Mesodermal cell (in vitro differentiated cells): ENCODE results near the gene SLC10A7.
A peak's percentile ranks its signal among the peaks of the same experiment; 100 is the strongest.

ENCODE experiments used
- H3K27ac ChIP-seq: 2 replicates; pipeline ENCODE4 v1.7.0; 2013; ENCODE audit warnings: mild to moderate bottlenecking, low read depth, low read length, moderate library complexity; ENCODE audit not compliant: severe bottlenecking
- H3K36me3 ChIP-seq: 2 replicates; pipeline ENCODE4 v1.7.1; 2013; ENCODE audit warnings: mild to moderate bottlenecking, low read length, moderate library complexity; ENCODE audit not compliant: control insufficient read depth, insufficient read depth
- H3K4me1 ChIP-seq: one replicate; pipeline ENCODE4 v1.7.1; 2013; ENCODE audit warnings: mild to moderate bottlenecking, low read length; ENCODE audit not compliant: insufficient read depth, control insufficient read depth, poor library complexity, severe bottlenecking
- H3K4me3 ChIP-seq: 2 replicates; pipeline ENCODE4 v1.7.0; 2013; ENCODE audit warnings: low read length, control low read depth, mild to moderate bottlenecking; ENCODE audit not compliant: insufficient read depth, poor library complexity, severe bottlenecking; ENCODE audit errors: extremely low read depth
- H3K9me3 ChIP-seq: 2 replicates; pipeline ENCODE4 v1.7.1; 2013; ENCODE audit warnings: mild to moderate bottlenecking, low read length, moderate library complexity; ENCODE audit not compliant: control insufficient read depth
- WGBS, 2 experiments: methylation state at CpG; one replicate each; pipeline ENCODE4 v1.1.5; 2013; ENCODE audit warnings: missing lambda C conversion rate in 2 of 2; ENCODE audit not compliant: insufficient coverage in 2 of 2; 5-methylcytosine and 5-hydroxymethylcytosine counted together

The SLC10A7 gene

GRCh38 chr4:146261041-146261440 is 260.7 kb downstream of the SLC10A7 start:
- 94 to 100% methylated on average over 2 of the region's 2 CpGs for WGBS, 2 experiments
- Histone ChIP-seq H3K27ac (no peak overlapping the region), H3K9me3 (no peaks in the 10 kb centered on the region), H3K4me3 (no peak overlapping the region), H3K36me3 (no peaks in the 10 kb centered on the region), H3K4me1 (peaks cover 2% of the 10 kb centered on the region)

DNA sequence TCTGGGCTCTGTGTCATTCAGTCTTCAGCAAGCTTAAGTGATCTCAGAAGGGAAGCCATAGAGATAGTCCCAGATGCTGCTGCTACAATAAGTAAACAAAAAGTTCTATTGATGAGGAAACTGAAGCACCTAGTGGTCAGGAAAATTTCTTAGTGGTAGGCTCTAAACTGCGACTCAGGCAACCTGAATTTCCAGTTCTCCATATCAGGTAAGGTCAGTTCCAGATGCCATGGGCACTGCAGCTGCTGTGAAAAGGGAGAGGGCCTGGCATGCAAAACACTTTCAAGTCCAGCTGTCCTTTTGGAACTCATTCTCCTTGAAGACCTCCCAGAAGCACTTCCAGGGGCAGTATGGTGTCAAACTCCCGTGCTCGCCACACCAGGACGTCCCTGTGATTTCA is 261.2 kb downstream of the SLC10A7 start:
- 91 to 98% methylated on average over 4 of the region's 4 CpGs for WGBS, 2 experiments
- Histone ChIP-seq H3K36me3 (no peaks in the 10 kb centered on the region), H3K9me3 (no peaks in the 10 kb centered on the region), H3K4me3 (no peak overlapping the region), H3K27ac (no peak overlapping the region), H3K4me1 (peaks cover 8% of the 10 kb centered on the region)

- Histone ChIP-seq H3K4me3 (no peak overlapping the region), H3K27ac (no peak overlapping the region), H3K4me1 (peaks cover 12% of the 10 kb centered on the region), H3K9me3 (no peaks in the 10 kb centered on the region), H3K36me3 (no peaks in the 10 kb centered on the region)
- WGBS, 2 experiments = no CpG with 5 or more reads among the region's 1 CpG
Observed at GRCh38 chr4:146257511-146257910, 264.2 kb downstream of the SLC10A7 start.

DNA sequence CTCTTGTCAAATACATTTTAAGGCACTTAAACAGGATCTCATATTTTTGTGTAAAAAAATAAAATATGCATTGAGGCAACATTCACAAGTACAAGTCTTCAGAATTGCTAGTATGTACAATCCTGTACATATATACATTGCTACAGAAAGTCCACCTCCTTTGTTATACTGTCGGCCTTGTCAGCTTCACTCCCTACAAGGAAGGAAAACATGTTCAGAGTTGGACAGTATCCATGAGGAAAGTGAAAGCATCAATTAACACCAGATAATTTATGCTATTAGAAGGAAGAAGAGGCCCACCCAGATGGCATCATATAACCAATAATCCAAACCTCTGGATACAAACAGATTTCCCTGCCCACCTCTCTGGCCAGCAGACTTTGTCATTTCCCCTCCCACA is 265.4 kb downstream of the SLC10A7 start:
- WGBS, 2 experiments = no CpG with 5 or more reads among the region's 1 CpG
- H3K9me3 ChIP-seq = no peaks in the 10 kb centered on the region
- H3K27ac ChIP-seq = no peak overlapping the region
- no peak overlapping the region for H3K4me3 ChIP-seq
- peaks cover 12% of the 10 kb centered on the region for H3K4me1 ChIP-seq
- no peaks in the 10 kb centered on the region for H3K36me3 ChIP-seq

DNA sequence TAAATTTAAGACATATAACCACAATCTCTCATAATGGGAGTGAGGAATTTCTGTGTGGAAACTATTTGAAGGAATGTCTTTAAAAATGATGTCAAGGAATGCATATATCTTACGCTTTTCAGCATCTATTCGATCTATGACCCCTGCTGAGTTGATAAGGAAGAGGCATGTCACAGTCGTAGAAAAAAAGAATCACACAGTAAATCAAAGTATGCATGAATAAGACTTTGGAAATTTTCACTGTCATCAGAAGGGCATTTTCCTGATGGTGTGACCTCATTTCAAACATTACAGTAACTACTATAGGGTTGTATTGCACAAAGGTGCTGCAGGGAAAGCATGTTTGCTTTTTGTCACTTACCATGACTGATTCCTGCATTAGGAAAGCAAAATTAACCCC is 265.9 kb downstream of the SLC10A7 start:
- no peaks in the 10 kb centered on the region for H3K36me3 ChIP-seq
- 72% methylated on average over 3 of the region's 3 CpGs; no CpG with 5 or more reads in 1 of the 2 experiments for WGBS, 2 experiments
- peak overlapping the region; percentile 44 for H3K27ac ChIP-seq
- peaks cover 12% of the 10 kb centered on the region for H3K4me1 ChIP-seq
- no peak overlapping the region for H3K4me3 ChIP-seq
- no peaks in the 10 kb centered on the region for H3K9me3 ChIP-seq

GRCh38 chr4:146255463-146255862 is 266.3 kb downstream of the SLC10A7 start:
- no peaks in the 10 kb centered on the region for H3K9me3 ChIP-seq
- WGBS, 2 experiments = 100% methylated on average over 1 of the region's 1 CpG; no CpG with 5 or more reads in 1 of the 2 experiments
- no peaks in the 10 kb centered on the region for H3K36me3 ChIP-seq
- peak overlapping the region; percentile 44 for H3K27ac ChIP-seq
- H3K4me3 ChIP-seq = no peak overlapping the region
- peaks cover 12% of the 10 kb centered on the region for H3K4me1 ChIP-seq

GRCh38 chr4:146252969-146253611 is 268.6 kb downstream of the SLC10A7 start:
- Histone ChIP-seq H3K9me3 (no peaks in the 10 kb centered on the region), H3K4me1 (peaks cover 12% of the 10 kb centered on the region), H3K36me3 (no peaks in the 10 kb centered on the region), H3K27ac (no peak overlapping the region), H3K4me3 (no peak overlapping the region)
- 90 to 94% methylated on average over 1 to 2 of the region's 5 CpGs for WGBS, 2 experiments

GRCh38 chr4:146247356-146247755 is 274.4 kb downstream of the SLC10A7 start:
- H3K27ac ChIP-seq = no peak overlapping the region
- H3K4me1 ChIP-seq = peaks cover 8% of the 10 kb centered on the region
- H3K36me3 ChIP-seq = no peaks in the 10 kb centered on the region
- WGBS, 2 experiments = 93 to 95% methylated on average over 2 of the region's 2 CpGs
- no peaks in the 10 kb centered on the region for H3K9me3 ChIP-seq
- H3K4me3 ChIP-seq = no peak overlapping the region

GRCh38 chr4:146246381-146246780 is 275.4 kb downstream of the SLC10A7 start:
- Histone ChIP-seq H3K36me3 (no peaks in the 10 kb centered on the region), H3K4me1 (peaks cover 16% of the 10 kb centered on the region), H3K27ac (no peak overlapping the region), H3K4me3 (no peak overlapping the region), H3K9me3 (no peaks in the 10 kb centered on the region)
- 91 to 97% methylated on average over 4 to 6 of the region's 6 CpGs for WGBS, 2 experiments

DNA sequence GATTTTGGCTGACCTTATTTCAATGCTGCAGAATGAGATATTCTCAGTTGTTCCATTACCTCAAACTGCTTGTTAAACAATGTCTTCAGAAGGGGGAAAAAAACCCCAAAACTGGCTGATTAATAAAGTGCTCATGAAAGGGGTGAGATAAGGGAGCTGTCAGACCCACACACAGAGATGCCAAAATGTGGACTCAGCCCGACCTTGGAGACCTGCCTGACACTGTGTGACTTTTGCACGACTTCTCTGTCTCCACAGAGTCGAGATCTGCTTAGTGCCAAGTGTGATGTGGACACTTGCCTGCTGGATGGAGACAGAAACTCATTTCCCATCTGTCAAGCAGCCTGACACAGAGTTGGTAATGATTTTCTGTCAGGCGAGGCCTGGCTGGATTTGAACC is 275.9 kb downstream of the SLC10A7 start:
- H3K9me3 ChIP-seq = no peaks in the 10 kb centered on the region
- peaks cover 21% of the 10 kb centered on the region for H3K4me1 ChIP-seq
- WGBS, 2 experiments = 80 to 98% methylated on average over 4 of the region's 4 CpGs
- no peaks in the 10 kb centered on the region for H3K36me3 ChIP-seq
- H3K27ac ChIP-seq = no peak overlapping the region
- H3K4me3 ChIP-seq = no peak overlapping the region

GRCh38 chr4:146245246-146245645 is 276.5 kb downstream of the SLC10A7 start:
- Histone ChIP-seq H3K4me3 (no peak overlapping the region), H3K4me1 (peaks cover 21% of the 10 kb centered on the region), H3K27ac (no peak overlapping the region), H3K9me3 (no peaks in the 10 kb centered on the region), H3K36me3 (no peaks in the 10 kb centered on the region)
- WGBS, 2 experiments = 92 to 100% methylated on average over 1 to 2 of the region's 3 CpGs
